ENCODE data around the gene ZG16. TPM values are rescaled to one million over a fixed set of nuclear protein-coding genes. Genes with fewer than 3 reads are reported as not detected.

Gene ZG16
- total and polyA plus RNA-seq, 4 donors, result 0.19 to 2.8 (median 1.7) TPM

- Histone ChIP-seq H3K4me3 (ENCODE audit: low read depth in 1 of 3, low read length in 3 of 3) (peak within 1 kb of the TSS; percentile 68 to 91 (median 74)), H3K27me3 (ENCODE audit: control insufficient read depth in 4 of 4, insufficient read depth in 4 of 4, low read length in 3 of 4) (no peaks in the 10 kb centered on the region), H3K27ac (ENCODE audit: low read depth in 1 of 2, low read length in 2 of 2) (peak within 1 kb of the TSS; percentile 70 to 89), H3K9ac (ENCODE audit: low read depth in 1 of 2, low read length in 2 of 2) (peak within 1 kb of the TSS; percentile 53 to 89), H3K36me3 (ENCODE audit: control insufficient read depth in 4 of 4, insufficient read depth in 3 of 4, low read depth in 1 of 4, low read length in 3 of 4) (no peaks in the 10 kb centered on the region), H3K9me3 (ENCODE audit: control insufficient read depth in 4 of 4, low read length in 3 of 4) (no peaks in the 10 kb centered on the region), H3K4me1 (ENCODE audit: control insufficient read depth in 4 of 4, insufficient read depth in 4 of 4, low read length in 3 of 4) (peaks cover 3 to 22% (median 12%) of the 10 kb centered on the region in 4 donors)
- peak; percentile 100 for DNase-seq (ENCODE audit: low spot score)
- under 1% methylated on average over 67 of the region's 67 CpGs for WGBS
- TF ChIP-seq JUND (IDR thresholded peaks at IDR 0.05), result peak in 1 of 2 donors; percentile 46
- TF ChIP-seq ZBTB33 (IDR thresholded peaks at IDR 0.05), result peak; percentile 71
- peak; percentile 65 for TF ChIP-seq CTCF (IDR thresholded peaks at IDR 0.05; ENCODE audit: low read depth, low read length, missing input control)
- peak in 1 of 2 donors; percentile 36 for TF ChIP-seq HNF4A (conservative IDR thresholded peaks at IDR 0.05)
- no peak for TF ChIP-seq FOXA2 (IDR thresholded peaks at IDR 0.05)
- TF ChIP-seq SP1 (IDR thresholded peaks at IDR 0.05), result peak; percentile 87
- peak; percentile 70 for TF ChIP-seq MAX (IDR thresholded peaks at IDR 0.05)
- TF ChIP-seq NR2F2 (IDR thresholded peaks at IDR 0.05), result no peak
- TF ChIP-seq REST (IDR thresholded peaks at IDR 0.05), result peak; percentile 85
- no peak for TF ChIP-seq ATF3 (IDR thresholded peaks at IDR 0.05)
- no peak for TF ChIP-seq HNF4G (IDR thresholded peaks at IDR 0.05)
- TF ChIP-seq FOXA1 (IDR thresholded peaks at IDR 0.05), result peak; percentile 73
- peak; percentile 91 to 97 for TF ChIP-seq GABPA (IDR thresholded peaks at IDR 0.05 in 1 of 2, conservative IDR thresholded peaks at IDR 0.05 in 1 of 2)
- peak in 1 of 2 donors; percentile 48 for TF ChIP-seq RXRA (IDR thresholded peaks at IDR 0.05)
- TF ChIP-seq TAF1 (conservative IDR thresholded peaks at IDR 0.05), result peak; percentile 85
- peak; percentile 71 to 79 for TF ChIP-seq RAD21 (IDR thresholded peaks at IDR 0.05)
- peak; percentile 58 to 82 for TF ChIP-seq EGR1 (IDR thresholded peaks at IDR 0.05; ENCODE audit: low read depth in 2 of 2)
- TF ChIP-seq YY1 (IDR thresholded peaks at IDR 0.05), result peak; percentile 96
These were observed 12.3 kb downstream of the ZG16 start, which contains the start of gene KIF22 for GRCh38 chr16:29790183-29790948. Gene KIF22, plus strand, starts transcription at chr16:29790751. Its CDS starts 9 bp downstream, at chr16:29790760.

All from liver (tissue), 9 donors.